ENCODE data around the gene MCUB.
A peak's percentile ranks its signal among the peaks of the same experiment; 100 is the strongest.

Gene MCUB

DNA sequence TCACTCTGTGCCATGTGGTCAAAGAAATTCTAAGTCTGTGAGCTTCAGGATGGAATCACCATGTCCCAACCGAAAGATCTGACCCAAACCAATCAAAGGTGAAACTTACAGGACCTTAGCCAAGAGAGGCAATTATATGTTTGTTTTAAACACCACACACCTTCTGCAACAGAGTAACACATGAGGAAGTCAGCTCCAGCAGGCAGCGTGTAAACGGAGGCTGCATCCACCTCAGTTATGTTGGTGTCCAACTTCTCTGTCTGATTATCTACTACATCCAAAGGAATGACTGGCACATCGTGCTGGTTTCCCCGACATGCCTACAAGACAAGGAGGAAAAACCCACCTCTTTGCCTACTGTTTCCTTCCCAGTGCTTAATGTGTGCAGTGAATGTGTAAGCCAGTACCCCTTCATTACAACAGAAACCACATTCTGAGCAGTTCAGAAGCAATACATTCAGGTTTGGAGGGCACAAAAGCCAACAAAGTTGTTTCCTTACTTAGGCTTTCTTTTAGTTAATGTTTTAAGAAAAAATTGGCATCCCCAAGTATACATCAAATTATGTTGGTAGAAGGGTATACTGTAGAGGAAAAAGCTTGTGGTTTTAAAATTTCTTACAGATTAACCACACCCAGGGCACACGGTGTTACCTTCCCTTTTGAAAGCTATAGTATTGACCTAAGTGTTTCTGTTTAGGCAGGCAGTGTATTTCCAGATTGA, 130.8 kb downstream of the MCUB start:
- TF ChIP-seq, protein P1, sequence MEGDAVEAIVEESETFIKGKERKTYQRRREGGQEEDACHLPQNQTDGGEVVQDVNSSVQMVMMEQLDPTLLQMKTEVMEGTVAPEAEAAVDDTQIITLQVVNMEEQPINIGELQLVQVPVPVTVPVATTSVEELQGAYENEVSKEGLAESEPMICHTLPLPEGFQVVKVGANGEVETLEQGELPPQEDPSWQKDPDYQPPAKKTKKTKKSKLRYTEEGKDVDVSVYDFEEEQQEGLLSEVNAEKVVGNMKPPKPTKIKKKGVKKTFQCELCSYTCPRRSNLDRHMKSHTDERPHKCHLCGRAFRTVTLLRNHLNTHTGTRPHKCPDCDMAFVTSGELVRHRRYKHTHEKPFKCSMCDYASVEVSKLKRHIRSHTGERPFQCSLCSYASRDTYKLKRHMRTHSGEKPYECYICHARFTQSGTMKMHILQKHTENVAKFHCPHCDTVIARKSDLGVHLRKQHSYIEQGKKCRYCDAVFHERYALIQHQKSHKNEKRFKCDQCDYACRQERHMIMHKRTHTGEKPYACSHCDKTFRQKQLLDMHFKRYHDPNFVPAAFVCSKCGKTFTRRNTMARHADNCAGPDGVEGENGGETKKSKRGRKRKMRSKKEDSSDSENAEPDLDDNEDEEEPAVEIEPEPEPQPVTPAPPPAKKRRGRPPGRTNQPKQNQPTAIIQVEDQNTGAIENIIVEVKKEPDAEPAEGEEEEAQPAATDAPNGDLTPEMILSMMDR (IDR thresholded peaks at IDR 0.05; ENCODE audit: insufficient read depth, low read length, missing control alignments), result no peak
- H3K4me3 ChIP-seq (ENCODE audit: low read depth, low read length), result no peak overlapping the region
- no peak for DNase-seq (ENCODE audit: low read depth, low spot score)
- CTCF ChIA-PET, result interaction anchor here (1.9 kb wide), 1 partner anchor 11 kb away, joined by 6 read pairs; no protein-coding TSS in a partner anchor
- POLR2A ChIA-PET, result no interaction called here

- no peak overlapping the region for H3K4me3 ChIP-seq (ENCODE audit: low read depth, low read length)
- TF ChIP-seq, protein P1 (IDR thresholded peaks at IDR 0.05; ENCODE audit: insufficient read depth, low read length, missing control alignments), result no peak
- no peak for DNase-seq (ENCODE audit: low read depth, low spot score)
- POLR2A ChIA-PET, result no interaction called here
- CTCF ChIA-PET, result interaction anchor here (0.6 to 1.9 kb wide), 2 partner anchors 10 to 12 kb away, joined by 3 to 6 read pairs; no protein-coding TSS in a partner anchor
Measured at GRCh38 chr4:109691411-109691920, 131.4 kb downstream of the MCUB start.

DNA sequence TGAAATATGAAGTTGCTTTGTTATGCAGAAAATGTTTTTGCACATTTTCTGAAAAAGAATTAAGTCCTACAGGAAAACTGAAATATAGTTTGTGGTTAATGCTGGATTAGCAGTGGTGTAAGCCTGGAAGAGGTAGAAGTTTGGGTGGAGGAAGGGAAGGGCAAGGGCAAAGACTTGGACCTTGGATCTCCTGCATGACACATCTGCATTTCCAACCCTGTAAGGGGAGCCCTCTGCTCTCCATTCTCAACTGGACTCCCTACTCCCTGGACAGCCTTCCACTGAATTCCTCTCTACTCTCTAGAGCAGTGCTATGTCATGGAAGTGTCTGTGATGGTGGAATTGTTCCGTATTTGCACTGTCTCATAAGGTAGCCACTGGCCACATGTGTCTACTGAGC, 138.6 kb downstream of the MCUB start:
- TF ChIP-seq, protein P1 (IDR thresholded peaks at IDR 0.05; ENCODE audit: insufficient read depth, low read length, missing control alignments), result no peak
- no peak for DNase-seq (ENCODE audit: low read depth, low spot score)
- no peak overlapping the region for H3K4me3 ChIP-seq (ENCODE audit: low read depth, low read length)
- CTCF ChIA-PET, result no interaction called here
- POLR2A ChIA-PET, result no interaction called here

DNA sequence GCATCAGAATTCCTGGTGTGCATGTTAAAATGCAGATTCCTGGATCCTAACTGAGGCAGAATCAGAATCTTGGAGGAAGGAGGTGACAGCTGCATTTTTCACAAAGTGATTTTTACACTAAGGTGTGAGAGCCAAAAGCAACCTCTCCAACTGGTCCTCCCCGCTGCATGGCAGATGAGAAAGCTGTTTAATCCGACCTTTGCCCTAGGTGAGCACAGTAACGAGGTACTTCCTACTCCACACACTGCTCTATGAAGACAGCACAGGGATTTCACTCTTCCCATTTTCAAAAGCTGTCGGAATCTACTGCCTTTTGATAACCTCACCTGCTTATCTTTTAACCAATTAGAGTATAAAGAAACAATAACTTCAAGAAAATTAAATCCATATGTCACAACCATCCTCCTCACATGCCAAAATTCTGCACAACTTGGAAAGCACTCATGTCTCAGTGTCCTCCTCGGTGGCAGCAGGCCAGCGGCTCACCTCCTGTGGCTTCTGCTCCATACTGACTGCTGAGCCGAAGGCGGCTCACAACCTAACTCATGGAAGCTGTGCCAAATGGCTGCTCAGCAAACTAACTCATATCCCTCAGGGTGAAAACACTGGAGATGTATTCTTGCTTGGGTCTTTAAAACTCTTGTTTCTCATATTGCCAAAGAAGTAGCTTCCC, 139.6 kb downstream of the MCUB start:
- ChIA-PET POLR2A (no interaction called here), CTCF (interaction anchor here (1.7 to 2.6 kb wide), 2 partner anchors 15 to 278 kb away, joined by 5 to 11 read pairs; no protein-coding TSS in a partner anchor)
- TF ChIP-seq, protein P1 (IDR thresholded peaks at IDR 0.05; ENCODE audit: insufficient read depth, low read length, missing control alignments), result no peak
- no peak for DNase-seq (ENCODE audit: low read depth, low spot score)
- no peak overlapping the region for H3K4me3 ChIP-seq (ENCODE audit: low read depth, low read length)

DNA sequence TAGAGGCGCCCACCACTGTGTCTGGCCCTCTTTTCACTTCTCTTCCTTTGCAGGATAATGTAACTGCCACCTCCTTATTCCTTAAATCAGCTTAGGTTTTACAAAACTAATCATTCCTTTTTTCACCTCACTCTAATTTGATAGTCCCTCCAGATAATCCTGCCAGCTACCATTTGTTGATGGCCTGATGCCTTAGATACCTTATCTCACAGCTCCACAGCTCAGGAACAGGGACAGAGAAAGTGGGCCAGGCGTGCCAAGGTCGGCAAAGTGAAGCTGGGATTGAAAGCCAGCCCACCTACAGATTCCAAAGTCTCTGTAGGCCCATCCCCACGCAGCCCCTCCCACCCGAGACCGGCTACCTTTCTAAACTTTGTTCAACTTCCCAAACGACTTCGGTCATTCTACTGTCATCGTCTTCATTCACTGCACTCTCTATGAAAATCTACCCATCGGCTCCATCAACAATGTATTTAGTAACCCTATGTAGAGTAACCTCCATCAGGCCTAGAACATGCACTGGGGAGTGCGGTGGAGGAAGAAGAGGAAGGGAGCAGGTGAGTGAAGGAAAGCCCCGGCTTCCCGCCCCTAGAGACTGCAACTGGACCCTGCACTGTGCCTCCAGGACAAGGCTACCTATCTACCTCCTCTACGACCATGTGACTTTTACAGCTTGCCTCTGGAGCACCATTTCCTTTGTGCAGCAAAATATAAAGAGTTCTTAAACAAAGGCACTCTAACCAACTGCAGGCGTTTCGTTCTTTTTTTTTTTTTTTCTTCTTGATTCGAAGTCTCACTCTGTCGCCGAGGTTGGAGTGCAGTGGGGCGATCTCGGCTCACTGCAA, 141.7 kb downstream of the MCUB start:
- ChIA-PET CTCF (interaction anchor here (0.7 to 2.6 kb wide), 9 partner anchors 10 to 276 kb away, joined by 3 to 11 read pairs (median 5); partner anchors contain the start of gene RRH), POLR2A (interaction anchor here (0.5 kb wide), 1 partner anchor 13 kb away, joined by 4 read pairs; no protein-coding TSS in a partner anchor)
- TF ChIP-seq, protein P1 (IDR thresholded peaks at IDR 0.05; ENCODE audit: insufficient read depth, low read length, missing control alignments), result no peak
- H3K4me3 ChIP-seq (ENCODE audit: low read depth, low read length), result peak overlapping the region; percentile 92
- DNase-seq (ENCODE audit: low read depth, low spot score), result no peak
